ENCODE data around the gene APBA1. TPM values are rescaled to one million over a fixed set of nuclear protein-coding genes. Genes with fewer than 3 reads are reported as not detected.

The APBA1 gene
- total and polyA plus RNA-seq, 2 of the 4 experiments (the other 2 are of a cell fraction) = 3.8 to 5.1 TPM

DNA sequence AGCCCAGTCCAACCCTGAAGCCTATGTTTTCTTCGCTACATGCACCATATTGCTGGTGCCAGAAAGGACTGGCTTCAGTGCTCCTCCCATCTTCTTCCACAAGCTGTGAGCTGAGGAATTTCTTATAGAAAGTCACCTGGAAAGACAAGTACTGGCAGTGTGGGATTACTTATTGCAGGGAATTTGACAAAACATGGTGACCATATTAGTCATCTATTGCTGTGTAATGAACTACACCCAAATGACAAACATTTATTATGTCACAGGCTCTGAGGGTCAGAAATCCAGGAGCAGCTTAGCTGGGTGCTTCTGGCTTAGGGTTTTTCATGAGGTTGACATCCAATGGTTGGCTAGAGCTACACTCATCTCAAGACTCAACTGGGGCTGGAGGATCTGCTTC lies 271.7 kb downstream of the APBA1 start:
- H2AK9ac ChIP-seq (replicated peaks; ENCODE audit: low read depth, low read length, poor library complexity) = no peak overlapping the region
- no CpG with 5 or more reads among the region's 1 CpG for WGBS, 2 experiments (ENCODE audit: extremely low coverage in 2 of 2, insufficient read length in 1 of 2)
- CTCF ChIA-PET = no interaction called here

More for the DNA sequence above, 271.7 kb downstream of the APBA1 start:
- Histone ChIP-seq H2BK120ac (ENCODE audit: low read depth, low read length) (no peak overlapping the region), H3K9ac (ENCODE audit: low read depth, low read length) (no peak overlapping the region), H3K56ac (ENCODE audit: extremely low read depth, insufficient read depth, low read length) (no peak overlapping the region), H3K9me3 (ENCODE audit: control insufficient read depth, insufficient read depth, low read length) (no peaks in the 10 kb centered on the region), H2AFZ (replicated peaks; ENCODE audit: low read length, poor library complexity) (no peak overlapping the region), H3K36me3 (ENCODE audit: control insufficient read depth, insufficient read depth, low read length) (no peaks in the 10 kb centered on the region), H3K4ac (ENCODE audit: low read depth, low read length) (no peak overlapping the region), H2AK5ac (ENCODE audit: low read depth, low read length) (no peak overlapping the region), H4K91ac (ENCODE audit: insufficient read depth, low read depth, low read length) (no peak overlapping the region), H3K79me1 (ENCODE audit: low read depth in 1 of 2, low read length in 2 of 2) (no peaks in the 10 kb centered on the region), H3K4me3 (ENCODE audit: insufficient read depth, low read depth, low read length) (no peak overlapping the region), H3K14ac (replicated peaks; ENCODE audit: low read depth, low read length) (no peak overlapping the region), H3K4me2 (ENCODE audit: low read depth, low read length) (no peak overlapping the region), H3K27ac (ENCODE audit: insufficient read depth, low read length) (no peak overlapping the region), H4K20me1 (ENCODE audit: insufficient read depth, low read length) (no peaks in the 10 kb centered on the region), H3K4me1 (ENCODE audit: control insufficient read depth, insufficient read depth, low read length) (no peaks in the 10 kb centered on the region), H4K8ac (ENCODE audit: low read depth in 2 of 2, low read length in 2 of 2) (no peak overlapping the region), H3K23ac (ENCODE audit: low read depth, low read length) (no peak overlapping the region), H3K18ac (ENCODE audit: low read depth, low read length) (no peak overlapping the region), H2BK20ac (ENCODE audit: low read depth, low read length) (no peak overlapping the region), H2BK15ac (ENCODE audit: low read depth, low read length) (no peak overlapping the region), H2BK5ac (ENCODE audit: low read depth, low read length, poor library complexity, severe bottlenecking) (no peak overlapping the region), H4K5ac (ENCODE audit: low read depth, low read length) (no peak overlapping the region), H3K9me1 (ENCODE audit: insufficient read depth, low read length) (no peaks in the 10 kb centered on the region), H3K27me3 (ENCODE audit: control insufficient read depth, insufficient read depth, low read length) (peaks cover 16% of the 10 kb centered on the region)
- ATAC-seq (ENCODE audit: low read depth) (no peak), DNase-seq (no peak)
- in situ Hi-C loops (cut with MboI; ENCODE audit: low sequenced_read_pairs) (loop anchor here (25.0 kb wide), 1 partner anchor 712 kb away; no protein-coding TSS in a partner anchor), dilution Hi-C loops (cut with HindIII; ENCODE audit: low sequenced_read_pairs, unreplicated experiment) (no loop called here), intact Hi-C loops (cut with micrococcal nuclease) (no loop called here)
- POLR2A ChIA-PET (ENCODE audit: unreplicated experiment) = no interaction called here
- TF ChIP-seq RFX5 (IDR thresholded peaks at IDR 0.05; ENCODE audit: low read depth, low read length) (no peak), CEBPB (IDR thresholded peaks at IDR 0.05; ENCODE audit: low read depth, low read length) (no peak), POLR2A (IDR thresholded peaks at IDR 0.05; ENCODE audit: low read depth, low read length) (no peak), MXI1 (IDR thresholded peaks at IDR 0.05; ENCODE audit: borderline replicate concordance, low read depth, low read length) (no peak), RAD21 (IDR thresholded peaks at IDR 0.05; ENCODE audit: low read length) (no peak), NFE2L2 (IDR thresholded peaks at IDR 0.05; ENCODE audit: low read depth, low read length) (no peak), MAZ (IDR thresholded peaks at IDR 0.05; ENCODE audit: borderline replicate concordance, low read depth, low read length) (no peak), FOS (IDR thresholded peaks at IDR 0.05; ENCODE audit: low read depth, low read length) (no peak)
- TF ChIP-seq, protein P1, sequence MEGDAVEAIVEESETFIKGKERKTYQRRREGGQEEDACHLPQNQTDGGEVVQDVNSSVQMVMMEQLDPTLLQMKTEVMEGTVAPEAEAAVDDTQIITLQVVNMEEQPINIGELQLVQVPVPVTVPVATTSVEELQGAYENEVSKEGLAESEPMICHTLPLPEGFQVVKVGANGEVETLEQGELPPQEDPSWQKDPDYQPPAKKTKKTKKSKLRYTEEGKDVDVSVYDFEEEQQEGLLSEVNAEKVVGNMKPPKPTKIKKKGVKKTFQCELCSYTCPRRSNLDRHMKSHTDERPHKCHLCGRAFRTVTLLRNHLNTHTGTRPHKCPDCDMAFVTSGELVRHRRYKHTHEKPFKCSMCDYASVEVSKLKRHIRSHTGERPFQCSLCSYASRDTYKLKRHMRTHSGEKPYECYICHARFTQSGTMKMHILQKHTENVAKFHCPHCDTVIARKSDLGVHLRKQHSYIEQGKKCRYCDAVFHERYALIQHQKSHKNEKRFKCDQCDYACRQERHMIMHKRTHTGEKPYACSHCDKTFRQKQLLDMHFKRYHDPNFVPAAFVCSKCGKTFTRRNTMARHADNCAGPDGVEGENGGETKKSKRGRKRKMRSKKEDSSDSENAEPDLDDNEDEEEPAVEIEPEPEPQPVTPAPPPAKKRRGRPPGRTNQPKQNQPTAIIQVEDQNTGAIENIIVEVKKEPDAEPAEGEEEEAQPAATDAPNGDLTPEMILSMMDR (conservative IDR thresholded peaks at IDR 0.05; ENCODE audit: low read depth, low read length) = no peak
- TF ChIP-seq, protein P2, sequence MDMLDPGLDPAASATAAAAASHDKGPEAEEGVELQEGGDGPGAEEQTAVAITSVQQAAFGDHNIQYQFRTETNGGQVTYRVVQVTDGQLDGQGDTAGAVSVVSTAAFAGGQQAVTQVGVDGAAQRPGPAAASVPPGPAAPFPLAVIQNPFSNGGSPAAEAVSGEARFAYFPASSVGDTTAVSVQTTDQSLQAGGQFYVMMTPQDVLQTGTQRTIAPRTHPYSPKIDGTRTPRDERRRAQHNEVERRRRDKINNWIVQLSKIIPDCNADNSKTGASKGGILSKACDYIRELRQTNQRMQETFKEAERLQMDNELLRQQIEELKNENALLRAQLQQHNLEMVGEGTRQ (IDR thresholded peaks at IDR 0.05; ENCODE audit: low read depth, low read length) = no peak
- no TSS peak for BruUV-seq (replicated peaks)

Data from IMR-90 (cell line).